Activated CD4-positive, alpha-beta T cell treated with anti-CD3 and anti-CD28 coated beads for 36 hours (primary cell): ENCODE data around the gene ZNF14. TPM values are rescaled to one million over a fixed set of nuclear protein-coding genes. Genes with fewer than 3 reads are reported as not detected.
A peak's percentile ranks its signal among the peaks of the same experiment; 100 is the strongest.
"Not testable (repeated sequence)": the region's sequence is repeated elsewhere in the genome, so short reads cannot be mapped to it uniquely, and the experiment has no call there.

ENCODE experiments used
- ATAC-seq: fragments of 200-7000 bp; cut with Tn5 transposase; one replicate; pipeline ENCODE4 v1.10.0; 2021; ENCODE audit warnings: mild to moderate bottlenecking, moderate library complexity
- CTCF ChIA-PET: fragments of 350-600 bp; sonication (Branson Sonifier 250); formaldehyde crosslinking; loops from one replicate; lab custom pipeline; 2021; ENCODE audit warnings: antibody characterized with exemption; lab: Charles Lee
- POLR2A ChIA-PET: fragments of 350-600 bp; sonication (Branson Sonifier 250); formaldehyde crosslinking; loops from one replicate; lab custom pipeline; 2021; ENCODE audit warnings: antibody characterized with exemption, inconsistent platforms; lab: Charles Lee
- DNase-seq: peaks from one replicate; pipeline ENCODE4 v3.0.0-alpha.2; 2020
- H3K27ac Mint-ChIP-seq: one replicate; pipeline ENCODE4 v1.8.0; 2021; ENCODE audit warnings: mixed read lengths
- H3K27me3 Mint-ChIP-seq: one replicate; pipeline ENCODE4 v1.8.0; 2021; ENCODE audit warnings: mixed read lengths
- H3K36me3 Mint-ChIP-seq: one replicate; pipeline ENCODE4 v1.8.0; 2021; ENCODE audit warnings: low read depth, mixed read lengths
- H3K4me1 Mint-ChIP-seq: one replicate; pipeline ENCODE4 v1.8.0; 2021; ENCODE audit warnings: mixed read lengths
- H3K4me3 Mint-ChIP-seq: one replicate; pipeline ENCODE4 v1.8.0; 2021; ENCODE audit warnings: mild to moderate bottlenecking, moderate library complexity, mixed read lengths
- H3K9me3 Mint-ChIP-seq: one replicate; pipeline ENCODE4 v1.8.0; 2021; ENCODE audit warnings: low read depth, mixed read lengths
- intact Hi-C, 2 experiments: fragments of 100-400 bp; cut with DNase I in 1 of 2; cut with micrococcal nuclease in 1 of 2; formaldehyde crosslinking; loops; one replicate each; pipeline versions ENCODE4 v1.14.2 to v1.15.1; 2022 to 2024; cut with DNase I, micrococcal nuclease
- total RNA-seq, 2 experiments: library from RNA; stranded (reverse); gene quantifications; one replicate each; pipeline ENCODE4 v1.2.3, GENCODE V29; 2021

Gene ZNF14
- total RNA-seq = 1 to 10 TPM; 9.2 TPM

DNA sequence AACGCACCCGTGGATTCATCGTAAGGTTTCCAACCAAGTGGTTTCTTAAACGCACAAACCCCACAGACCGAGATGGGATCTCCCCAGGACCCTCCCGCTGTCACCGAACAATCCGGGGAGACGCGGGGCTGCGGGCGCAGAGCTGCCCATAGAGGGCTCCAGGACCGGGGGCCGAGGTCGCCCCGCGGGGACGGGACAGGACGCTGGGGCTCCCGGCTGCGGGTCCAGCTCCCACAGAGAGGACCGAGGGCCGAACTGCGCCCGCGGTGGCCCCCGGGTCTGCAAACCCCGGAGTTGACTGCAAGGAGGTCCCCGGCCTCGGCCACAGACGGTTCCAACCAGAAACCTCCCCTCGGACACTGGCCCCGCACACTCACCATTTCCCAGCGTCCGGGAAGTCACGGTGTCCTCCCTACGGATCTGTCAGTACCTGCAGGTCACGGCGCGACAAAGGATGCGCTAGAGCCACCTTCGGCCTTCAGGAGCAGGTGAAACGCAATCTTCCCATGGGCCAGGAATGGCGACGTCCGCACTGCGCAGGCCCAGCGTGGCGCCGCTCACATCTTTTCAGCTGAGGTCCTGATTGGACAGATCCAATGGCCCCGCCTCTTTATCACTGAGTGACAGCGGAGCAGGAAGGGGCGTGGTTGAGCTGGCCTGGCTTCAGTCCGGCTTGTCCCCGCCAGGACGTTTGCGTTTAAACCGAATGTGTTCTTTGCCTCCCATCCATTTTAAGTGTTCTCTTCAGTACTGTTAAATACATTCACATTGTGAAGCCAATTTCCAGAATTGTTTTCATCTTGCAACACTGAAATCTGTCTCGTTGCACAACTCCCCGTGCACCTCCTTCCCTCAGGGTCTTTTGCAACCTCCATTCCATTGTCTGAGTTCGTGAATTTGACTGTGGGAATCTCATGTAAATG lies at the start of gene ZNF14:
Gene ZNF14 (minus strand): TSS at position 534 of the 923 bp plus-strand sequence. CDS start 154 bp downstream, at position 380.
- CTCF ChIA-PET = interaction anchor here (0.6 to 2.1 kb wide), 8 partner anchors 13 to 227 kb away, joined by 3 to 6 read pairs (median 3); partner anchors contain the start of genes ZNF101 and ZNF253
- Mint-ChIP-seq H3K27me3 (no peaks in the 10 kb centered on the region), H3K36me3 (peaks cover 43% of the 10 kb centered on the region), H3K4me1 (peaks cover 20% of the 10 kb centered on the region), H3K9me3 (peaks cover 15% of the 10 kb centered on the region), H3K27ac (peak within 1 kb of the TSS; percentile 87), H3K4me3 (peak within 1 kb of the TSS; percentile 85)
- ATAC-seq (peak; percentile 100), DNase-seq (peak; percentile 96)
- POLR2A ChIA-PET = interaction anchor here (0.5 to 0.7 kb wide), 6 partner anchors 44 to 349 kb away, joined by 3 to 8 read pairs (median 6); partner anchors contain the start of genes ZNF101, ZNF506, ZNF682 and ZNF93
- intact Hi-C loops = loop anchor here (1.0 to 5.0 kb wide), 15 partner anchors 43 to 1043 kb away; partner anchors contain the start of genes ATP13A1 (in 1 of the 2), NDUFA13 (in 1 of the 2), ZNF101 (in 1 of the 2) and ZNF253 (in 1 of the 2)

DNA sequence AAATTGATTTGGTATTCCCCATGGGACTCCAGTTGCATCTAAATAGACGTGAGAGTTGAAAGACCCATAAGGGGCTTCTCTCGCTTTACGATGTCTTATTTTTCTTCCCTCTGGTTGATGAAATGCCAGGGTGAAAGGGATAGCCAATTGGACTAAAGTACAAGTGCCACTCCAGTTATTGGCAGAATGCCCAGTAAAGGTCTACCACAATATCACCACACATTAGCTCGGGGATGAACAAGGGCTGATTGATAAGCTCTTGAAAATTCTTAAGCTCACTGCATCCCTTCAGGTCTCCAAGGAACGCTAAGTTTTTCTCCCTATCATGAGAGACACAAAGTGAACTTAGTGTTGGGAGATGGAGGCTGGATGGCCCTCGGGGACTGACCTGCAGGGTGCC lies 48.9 kb upstream of the ZNF14 start:
- ATAC-seq, DNase-seq, H3K27ac Mint-ChIP-seq, intact Hi-C loops, H3K27me3 Mint-ChIP-seq, H3K4me3 Mint-ChIP-seq: not testable (repeated sequence)
- Mint-ChIP-seq H3K36me3 (peaks cover 78% of the 10 kb centered on the region), H3K9me3 (peaks cover 18% of the 10 kb centered on the region), H3K4me1 (peaks cover 57% of the 10 kb centered on the region)
- CTCF ChIA-PET = interaction anchor here (1.6 to 1.7 kb wide), 2 partner anchors 12 to 17 kb away, joined by 3 to 5 read pairs; no protein-coding TSS in a partner anchor
- POLR2A ChIA-PET = interaction anchor here (0.5 to 0.6 kb wide), 2 partner anchors 87 to 188 kb away, joined by 3 to 4 read pairs; no protein-coding TSS in a partner anchor

DNA sequence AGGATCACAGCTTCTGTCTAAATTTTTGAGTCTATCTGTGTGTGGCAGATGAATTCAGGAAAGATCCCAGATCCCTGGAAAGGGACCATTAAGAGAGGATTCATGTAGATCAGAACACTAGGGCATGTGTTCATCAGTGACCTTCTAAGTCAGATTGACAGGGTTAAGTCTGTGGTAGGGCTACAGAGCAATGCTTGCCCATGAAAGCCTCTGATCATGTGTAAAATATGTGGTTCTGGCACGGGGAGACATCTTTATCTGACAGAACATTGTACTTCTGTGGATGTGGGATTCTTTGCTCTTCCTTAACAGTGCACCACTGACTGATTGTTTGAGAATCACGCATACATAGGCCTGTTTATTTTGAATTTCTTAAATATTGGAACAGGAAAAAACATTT lies 45.8 kb upstream of the ZNF14 start:
- DNase-seq (no peak), ATAC-seq (no peak)
- H3K4me1 Mint-ChIP-seq = peaks cover 49% of the 10 kb centered on the region
- ChIA-PET CTCF (interaction anchor here (0.7 to 1.6 kb wide), 2 partner anchors 12 to 119 kb away, joined by 3 to 5 read pairs; no protein-coding TSS in a partner anchor), POLR2A (interaction anchor here (0.7 to 1.6 kb wide), 2 partner anchors 39 to 122 kb away, joined by 3 to 6 read pairs; no protein-coding TSS in a partner anchor)
- H3K27ac Mint-ChIP-seq = peak overlapping the region; percentile 48
- peak overlapping the region; percentile 98 for H3K4me3 Mint-ChIP-seq
- H3K9me3 Mint-ChIP-seq = peaks cover 15% of the 10 kb centered on the region
- intact Hi-C loops = loop anchor here (5.0 kb wide), 3 partner anchors 89 to 181 kb away; partner anchors contain the start of genes ATP13A1 (in 1 of the 2) and ZNF253 (in 1 of the 2)
- H3K27me3 Mint-ChIP-seq = no peaks in the 10 kb centered on the region
- H3K36me3 Mint-ChIP-seq = peaks cover 54% of the 10 kb centered on the region

DNA sequence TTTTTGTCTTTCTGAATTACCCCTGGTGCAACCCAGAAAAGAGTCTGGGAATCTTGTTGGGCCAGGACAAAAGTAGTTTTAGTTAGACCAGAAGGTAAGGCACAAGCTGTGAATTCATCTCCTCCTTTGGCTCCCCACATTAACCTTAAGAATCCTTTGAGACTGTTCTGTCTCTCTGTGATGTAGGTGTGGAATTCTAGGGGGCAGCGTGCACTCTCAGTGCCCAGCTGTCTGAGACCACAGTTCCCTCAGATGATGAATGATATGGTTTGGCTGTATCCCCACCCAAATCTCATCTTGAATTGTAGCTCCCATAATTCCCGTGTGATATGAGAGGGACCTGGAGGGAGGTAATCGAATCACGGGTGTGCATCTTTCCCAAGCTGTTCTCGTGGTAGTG lies 44.8 kb upstream of the ZNF14 start:
- H3K27me3 Mint-ChIP-seq = no peaks in the 10 kb centered on the region
- H3K27ac Mint-ChIP-seq = peak overlapping the region; percentile 85
- H3K9me3 Mint-ChIP-seq = peaks cover 13% of the 10 kb centered on the region
- peaks cover 45% of the 10 kb centered on the region for H3K4me1 Mint-ChIP-seq
- peaks cover 51% of the 10 kb centered on the region for H3K36me3 Mint-ChIP-seq
- H3K4me3 Mint-ChIP-seq = peak overlapping the region; percentile 98
- no peak for ATAC-seq
- intact Hi-C loops = loop anchor here (5.0 kb wide), 3 partner anchors 90 to 180 kb away; partner anchors contain the start of genes ATP13A1 (in 1 of the 2) and ZNF253 (in 1 of the 2)
- CTCF ChIA-PET = interaction anchor here (1.6 kb wide), 1 partner anchor 13 kb away, joined by 5 read pairs; no protein-coding TSS in a partner anchor
- POLR2A ChIA-PET = interaction anchor here (0.6 to 1.6 kb wide), 2 partner anchors 40 to 110 kb away, joined by 4 to 6 read pairs; no protein-coding TSS in a partner anchor
- no peak for DNase-seq

DNA sequence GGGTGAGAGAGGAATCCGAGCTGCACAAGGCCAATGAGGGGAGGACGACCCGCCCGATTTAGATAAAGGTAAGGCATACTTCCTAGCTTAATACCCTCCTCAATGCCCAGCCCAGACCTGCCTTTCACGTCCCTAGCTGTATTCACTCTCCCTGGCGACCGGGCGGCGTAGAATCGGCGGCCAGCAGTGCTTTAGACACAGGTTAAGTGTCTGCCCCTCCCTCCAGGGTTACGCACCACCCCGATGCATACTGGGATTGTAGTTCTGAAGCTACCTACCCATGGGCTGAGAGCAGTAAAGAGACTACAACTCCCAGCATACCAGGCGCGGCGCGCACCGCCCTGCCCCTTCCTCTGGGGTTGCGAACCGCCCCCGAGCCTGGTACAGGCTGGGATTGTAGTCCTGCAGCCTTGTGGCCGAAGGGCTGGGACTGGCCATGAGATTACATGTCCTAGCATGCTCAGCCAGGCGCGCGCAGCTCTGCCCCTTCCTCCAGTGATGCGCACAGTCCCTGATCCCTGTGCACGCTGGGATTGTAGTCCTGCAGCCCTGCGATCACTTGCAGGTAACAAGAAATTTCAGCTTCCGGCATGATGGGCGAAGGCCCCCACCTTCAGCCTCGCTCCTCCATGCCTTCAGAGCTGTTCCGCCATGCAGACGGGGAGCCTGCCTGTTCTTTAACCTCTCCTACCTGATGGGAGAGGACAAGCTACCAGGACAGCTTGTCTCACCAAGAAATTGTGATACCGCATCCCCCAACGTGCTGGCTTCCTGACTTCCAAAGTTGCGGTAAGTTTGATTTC lies 43.5 kb upstream of the ZNF14 start:
- ATAC-seq = peak; percentile 99
- POLR2A ChIA-PET = interaction anchor here (0.5 to 2.2 kb wide), 12 partner anchors 27 to 885 kb away, joined by 3 to 27 read pairs (median 4); partner anchors contain the start of genes ZNF14, ZNF253, ZNF486 and ZNF506

DNA sequence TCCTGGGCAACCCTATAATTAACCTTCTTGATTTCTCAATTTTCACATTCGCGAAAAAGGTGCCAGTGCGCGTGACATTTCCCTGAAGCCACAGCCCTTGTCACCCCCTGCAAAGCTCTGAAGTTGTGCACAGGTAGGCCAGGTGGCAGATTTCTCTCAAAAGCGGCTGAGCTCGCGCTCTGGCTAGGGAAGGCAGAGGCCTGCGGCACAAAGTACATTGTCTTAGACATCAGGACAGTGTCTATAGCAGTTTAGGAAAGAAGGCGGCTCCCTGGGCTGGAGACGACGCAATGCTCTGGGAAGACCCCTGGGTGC lies 42.9 kb upstream of the ZNF14 start:
- intact Hi-C loops = loop anchor here (1.0 to 5.0 kb wide), 12 partner anchors 41 to 263 kb away; partner anchors contain the start of genes ATP13A1 (in 2 of the 2), ZNF14 (in 2 of the 2), ZNF253 (in 2 of the 2) and ZNF506 (in 2 of the 2)
- ChIA-PET CTCF (interaction anchor here (0.6 to 1.5 kb wide), 6 partner anchors 12 to 1025 kb away, joined by 3 to 11 read pairs (median 3); partner anchors contain the start of gene ZNF506), POLR2A (interaction anchor here (0.5 to 2.2 kb wide), 12 partner anchors 28 to 886 kb away, joined by 3 to 27 read pairs (median 4); partner anchors contain the start of genes ZNF14, ZNF253, ZNF486 and ZNF506)
- ATAC-seq (peak; percentile 23), DNase-seq (no peak)
- H3K27ac Mint-ChIP-seq = peak overlapping the region; percentile 85
- H3K4me3 Mint-ChIP-seq = peak overlapping the region; percentile 98
- peaks cover 39% of the 10 kb centered on the region for H3K4me1 Mint-ChIP-seq
- H3K27me3 Mint-ChIP-seq = no peaks in the 10 kb centered on the region
- H3K36me3 Mint-ChIP-seq = peaks cover 34% of the 10 kb centered on the region
- peaks cover 12% of the 10 kb centered on the region for H3K9me3 Mint-ChIP-seq

More for the DNA sequence above, 43.5 kb upstream of the ZNF14 start:
- peaks cover 12% of the 10 kb centered on the region for H3K9me3 Mint-ChIP-seq
- peaks cover 39% of the 10 kb centered on the region for H3K36me3 Mint-ChIP-seq
- CTCF ChIA-PET = interaction anchor here (0.6 to 1.5 kb wide), 8 partner anchors 13 to 1024 kb away, joined by 3 to 11 read pairs (median 3); partner anchors contain the start of gene ZNF506
- H3K4me3 Mint-ChIP-seq = peak overlapping the region; percentile 98
- no peaks in the 10 kb centered on the region for H3K27me3 Mint-ChIP-seq
- intact Hi-C loops = loop anchor here (1.0 to 5.0 kb wide), 12 partner anchors 41 to 263 kb away; partner anchors contain the start of genes ATP13A1 (in 2 of the 2), ZNF14 (in 2 of the 2), ZNF253 (in 2 of the 2) and ZNF506 (in 2 of the 2)
- peak overlapping the region; percentile 85 for H3K27ac Mint-ChIP-seq
- DNase-seq = peak; percentile 96
- H3K4me1 Mint-ChIP-seq = peaks cover 37% of the 10 kb centered on the region

DNA sequence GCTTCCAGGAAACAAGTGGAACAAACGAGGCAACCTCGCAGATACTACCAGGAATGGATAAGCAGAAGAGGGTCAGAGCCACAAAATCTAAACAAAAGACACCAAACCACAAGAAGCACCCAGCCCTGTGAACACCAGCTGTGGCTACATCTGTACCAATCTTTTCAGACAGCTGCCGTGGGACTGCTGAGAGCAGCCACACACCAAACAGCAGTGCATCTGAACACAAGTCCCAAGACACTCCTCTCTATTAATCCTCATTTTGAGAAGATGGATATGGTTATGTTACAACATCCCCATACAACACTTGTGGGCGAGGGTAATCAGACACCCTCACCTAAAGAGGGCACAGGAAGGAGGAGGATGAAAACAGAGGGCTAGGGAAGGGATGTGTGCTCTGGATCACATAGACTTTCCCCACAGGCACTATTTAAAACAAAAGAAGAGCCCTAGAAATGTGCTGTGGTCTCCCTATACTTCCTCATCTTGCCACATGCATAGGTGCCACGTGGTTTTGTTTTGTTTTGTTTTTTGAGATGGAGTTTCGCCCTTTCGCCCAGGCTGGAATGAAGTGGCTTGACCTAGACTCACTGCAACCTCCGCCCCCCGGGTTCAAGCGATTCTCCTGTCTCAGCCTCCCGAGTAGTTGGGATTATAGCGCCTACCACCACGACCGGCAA lies 41.6 kb upstream of the ZNF14 start:
- Mint-ChIP-seq H3K4me3 (no peak overlapping the region), H3K27me3 (no peaks in the 10 kb centered on the region), H3K4me1 (peaks cover 36% of the 10 kb centered on the region), H3K9me3 (peaks cover 9% of the 10 kb centered on the region), H3K27ac (no peak overlapping the region), H3K36me3 (peaks cover 26% of the 10 kb centered on the region)
- DNase-seq (no peak), ATAC-seq (no peak)
- intact Hi-C loops = loop anchor here (5.0 kb wide), 3 partner anchors 93 to 177 kb away; partner anchors contain the start of genes ATP13A1 (in 1 of the 2) and ZNF253 (in 1 of the 2)
- CTCF ChIA-PET = no interaction called here
- POLR2A ChIA-PET = no interaction called here

DNA sequence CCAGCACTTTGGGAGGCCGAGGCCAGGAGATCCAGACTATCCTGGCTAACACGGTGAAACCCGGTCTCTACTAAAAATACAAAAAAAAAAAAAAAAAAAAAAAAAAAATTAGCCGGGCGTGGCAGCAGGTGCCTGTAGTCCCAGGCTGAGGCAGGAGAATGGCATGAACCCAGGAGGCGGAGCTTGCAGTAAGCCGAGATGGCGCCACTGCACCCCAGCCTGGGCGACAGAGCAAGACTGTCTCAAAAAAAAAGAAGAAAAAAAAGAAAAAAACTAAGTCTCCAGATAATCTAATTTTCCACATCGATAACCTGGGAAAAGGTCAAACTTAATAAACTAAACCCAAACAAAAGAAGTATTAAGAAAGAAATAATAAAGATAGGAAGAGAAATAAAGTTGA lies 39.1 kb upstream of the ZNF14 start:
- H3K4me3 Mint-ChIP-seq, CTCF ChIA-PET, H3K27me3 Mint-ChIP-seq, ATAC-seq, intact Hi-C loops, H3K9me3 Mint-ChIP-seq, POLR2A ChIA-PET, DNase-seq, H3K36me3 Mint-ChIP-seq, H3K27ac Mint-ChIP-seq: not testable (repeated sequence)
- H3K4me1 Mint-ChIP-seq = peaks cover 11% of the 10 kb centered on the region

DNA sequence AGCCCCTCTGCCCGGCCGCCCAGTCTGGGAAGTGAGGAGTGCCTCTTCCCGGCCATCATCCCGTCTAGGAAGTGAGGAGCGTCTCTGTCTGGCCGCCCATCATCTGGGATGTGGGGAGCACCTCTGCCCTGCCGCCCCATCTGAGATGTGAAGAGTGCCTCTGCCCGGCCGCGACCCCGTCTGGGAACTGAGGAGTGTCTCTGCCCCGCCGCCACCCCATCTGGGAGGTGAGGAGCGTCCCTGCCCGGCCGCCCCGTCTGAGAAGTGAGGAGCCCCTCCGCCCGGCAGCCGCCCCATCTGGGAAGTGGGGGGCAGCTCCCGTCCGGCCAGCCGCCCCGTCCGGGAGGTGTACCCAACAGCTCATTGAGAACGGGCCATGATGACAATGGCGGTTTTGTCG lies 37.1 kb upstream of the ZNF14 start:
- H3K27ac Mint-ChIP-seq, H3K4me1 Mint-ChIP-seq, H3K27me3 Mint-ChIP-seq, intact Hi-C loops, H3K4me3 Mint-ChIP-seq, H3K36me3 Mint-ChIP-seq, CTCF ChIA-PET, DNase-seq, H3K9me3 Mint-ChIP-seq, POLR2A ChIA-PET, ATAC-seq: not testable (repeated sequence)
